Panc1 (cell line): ENCODE data around the gene F2.

ENCODE experiments used
- CTCF ChIP-seq: fragments of 450-650 bp; IDR thresholded peaks from 2 replicates; pipeline ENCODE4 v1.5.1; 2017; ENCODE audit warnings: mild to moderate bottlenecking
- POLR2AphosphoS5 ChIP-seq: IDR thresholded peaks from 2 replicates; pipeline ENCODE4 v1.6.1; 2012; ENCODE audit warnings: mild to moderate bottlenecking, low read depth, low read length, moderate library complexity

- TF ChIP-seq POLR2AphosphoS5, result no peak
- no peak for TF ChIP-seq CTCF
Observed at GRCh38 chr11:46694607-46695006, 24.4 kb upstream of the F2 start.
